SKM-1 (cell line): ENCODE measurements around the gene RNASEL.
A peak's percentile ranks its signal among the peaks of the same experiment; 100 is the strongest.

ENCODE experiments used
- DNase-seq: peaks from one replicate; lab custom pipeline; 2025; ENCODE audit not compliant: unreplicated experiment; lab: John Stamatoyannopoulos, UW

RNASEL gene, protein sequence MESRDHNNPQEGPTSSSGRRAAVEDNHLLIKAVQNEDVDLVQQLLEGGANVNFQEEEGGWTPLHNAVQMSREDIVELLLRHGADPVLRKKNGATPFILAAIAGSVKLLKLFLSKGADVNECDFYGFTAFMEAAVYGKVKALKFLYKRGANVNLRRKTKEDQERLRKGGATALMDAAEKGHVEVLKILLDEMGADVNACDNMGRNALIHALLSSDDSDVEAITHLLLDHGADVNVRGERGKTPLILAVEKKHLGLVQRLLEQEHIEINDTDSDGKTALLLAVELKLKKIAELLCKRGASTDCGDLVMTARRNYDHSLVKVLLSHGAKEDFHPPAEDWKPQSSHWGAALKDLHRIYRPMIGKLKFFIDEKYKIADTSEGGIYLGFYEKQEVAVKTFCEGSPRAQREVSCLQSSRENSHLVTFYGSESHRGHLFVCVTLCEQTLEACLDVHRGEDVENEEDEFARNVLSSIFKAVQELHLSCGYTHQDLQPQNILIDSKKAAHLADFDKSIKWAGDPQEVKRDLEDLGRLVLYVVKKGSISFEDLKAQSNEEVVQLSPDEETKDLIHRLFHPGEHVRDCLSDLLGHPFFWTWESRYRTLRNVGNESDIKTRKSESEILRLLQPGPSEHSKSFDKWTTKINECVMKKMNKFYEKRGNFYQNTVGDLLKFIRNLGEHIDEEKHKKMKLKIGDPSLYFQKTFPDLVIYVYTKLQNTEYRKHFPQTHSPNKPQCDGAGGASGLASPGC

DNA sequence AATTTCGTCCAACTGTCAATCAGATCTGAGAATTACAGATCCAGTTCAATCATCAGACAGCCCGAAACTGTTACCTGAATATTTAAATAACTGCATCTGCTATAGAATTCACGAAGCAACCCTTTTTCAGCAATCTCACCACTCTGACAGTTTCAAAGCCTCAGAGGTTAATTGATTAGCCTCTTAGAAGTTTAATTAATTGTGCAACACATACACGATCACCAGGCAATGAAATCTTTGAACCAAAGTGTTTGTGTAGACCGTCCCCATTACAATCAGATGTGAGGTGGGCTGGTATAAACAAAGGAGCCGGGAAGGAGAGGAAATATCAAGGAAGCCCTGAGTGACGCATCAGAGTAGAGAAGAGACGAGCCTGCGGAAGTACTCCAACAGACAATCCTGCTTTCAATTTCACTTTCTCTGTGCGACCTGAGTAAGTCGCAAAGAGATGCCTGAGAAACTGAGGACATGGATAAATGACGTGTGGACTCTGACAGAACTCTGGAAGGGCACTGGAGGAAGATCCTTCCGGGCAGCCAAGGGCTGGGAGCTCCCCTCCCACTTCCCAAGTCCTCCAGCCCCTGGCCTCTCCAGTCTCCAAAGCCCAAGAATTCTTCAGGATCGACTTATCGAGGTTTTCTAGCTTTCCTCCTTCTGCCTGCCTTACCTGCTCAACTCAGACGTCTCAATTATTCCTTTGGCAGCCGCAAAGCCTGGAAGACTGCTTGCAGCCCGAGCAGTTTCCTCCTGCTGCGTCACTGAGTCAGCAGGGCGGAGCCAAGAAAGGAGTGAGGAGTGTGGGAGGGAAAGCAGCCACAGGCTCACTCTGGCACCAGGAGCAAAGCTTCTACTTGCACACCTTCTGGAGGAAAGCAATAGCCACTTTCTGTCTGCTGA, at the start of gene RNASEL:
RNASEL (minus strand) TSS at position 757 of the 897 bp plus-strand sequence. CDS start 2,450 bp downstream, outside the sequence.
- DNase-seq = peak; percentile 70

GRCh38 chr1:182637769-182638168, 48.7 kb upstream of the RNASEL start:
- DNase-seq = no peak

GRCh38 chr1:182635871-182636270, 46.8 kb upstream of the RNASEL start:
- DNase-seq = no peak

- DNase-seq = no peak
Observed at GRCh38 chr1:182634306-182635072, 45.4 kb upstream of the RNASEL start.

GRCh38 chr1:182633657-182634281, 44.7 kb upstream of the RNASEL start:
- DNase-seq = no peak

DNA sequence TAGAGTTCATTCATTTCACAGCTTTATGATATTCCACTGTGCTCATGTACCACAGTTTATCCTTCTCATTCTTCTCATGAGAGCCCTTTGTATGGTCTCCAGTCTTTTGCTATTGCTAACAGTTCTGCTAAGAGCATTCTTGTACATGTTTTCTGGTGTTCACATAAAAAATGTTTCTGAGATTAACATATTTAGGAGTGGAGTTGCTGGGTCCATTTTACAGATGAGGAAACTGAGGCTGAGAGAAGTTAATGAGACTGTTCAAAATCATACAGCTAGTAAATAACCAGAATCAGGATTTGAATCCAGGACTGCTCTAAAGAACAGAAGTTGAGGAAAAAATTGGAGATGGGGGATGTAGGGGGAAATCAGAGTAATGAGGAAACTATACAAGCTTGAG, 44.0 kb upstream of the RNASEL start:
- no peak for DNase-seq

DNA sequence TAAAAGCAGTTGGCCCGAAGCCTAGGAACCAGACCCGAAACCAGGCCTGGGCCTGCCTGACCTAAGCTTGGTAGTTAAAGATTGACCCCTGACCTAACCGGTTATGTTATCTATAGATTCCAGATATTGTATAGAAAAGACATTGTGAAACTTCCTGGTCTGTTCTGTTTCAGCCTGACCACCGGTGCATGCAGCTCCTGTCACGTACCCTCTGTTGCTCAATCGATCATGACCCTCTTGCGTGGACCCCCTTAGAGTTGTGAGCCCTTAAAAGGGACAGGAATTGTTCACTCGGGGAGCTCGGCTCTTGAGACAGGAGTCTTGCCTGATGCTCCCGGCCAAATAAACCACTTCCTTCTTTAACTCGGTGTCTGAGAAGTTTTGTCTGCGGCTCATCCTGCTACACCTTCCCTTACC, 43.4 kb upstream of the RNASEL start:
- DNase-seq = peak; percentile 60

- DNase-seq = no peak
Observed at GRCh38 chr1:182631954-182632353, 42.9 kb upstream of the RNASEL start.

- DNase-seq = no peak
Observed at GRCh38 chr1:182631053-182631677, 42.1 kb upstream of the RNASEL start.

GRCh38 chr1:182630586-182630985, 41.5 kb upstream of the RNASEL start:
- DNase-seq = no peak

GRCh38 chr1:182629499-182630096, 40.5 kb upstream of the RNASEL start:
- DNase-seq = peak; percentile 46

- no peak for DNase-seq
Observed at GRCh38 chr1:182629080-182629479, 40.0 kb upstream of the RNASEL start.

DNA sequence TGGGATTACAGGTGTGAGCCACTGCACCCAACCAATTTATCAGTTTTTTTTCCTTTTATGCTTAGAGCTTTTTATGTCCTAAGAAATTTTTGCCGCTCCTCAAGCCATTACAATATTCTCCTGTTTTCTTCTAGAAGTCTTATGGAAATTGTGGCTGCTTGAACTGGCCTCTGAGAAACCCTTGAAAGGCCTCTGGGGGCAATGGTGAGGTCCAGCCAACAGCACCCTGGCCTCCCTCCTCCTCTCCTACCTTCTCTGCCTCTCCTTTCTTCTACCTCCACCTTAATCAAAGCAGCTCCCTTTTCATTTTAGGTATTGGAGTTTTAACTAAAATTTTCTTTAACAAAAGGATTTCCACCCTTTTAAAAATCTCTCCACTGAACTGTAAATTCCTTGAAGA, 39.6 kb upstream of the RNASEL start:
- no peak for DNase-seq

DNA sequence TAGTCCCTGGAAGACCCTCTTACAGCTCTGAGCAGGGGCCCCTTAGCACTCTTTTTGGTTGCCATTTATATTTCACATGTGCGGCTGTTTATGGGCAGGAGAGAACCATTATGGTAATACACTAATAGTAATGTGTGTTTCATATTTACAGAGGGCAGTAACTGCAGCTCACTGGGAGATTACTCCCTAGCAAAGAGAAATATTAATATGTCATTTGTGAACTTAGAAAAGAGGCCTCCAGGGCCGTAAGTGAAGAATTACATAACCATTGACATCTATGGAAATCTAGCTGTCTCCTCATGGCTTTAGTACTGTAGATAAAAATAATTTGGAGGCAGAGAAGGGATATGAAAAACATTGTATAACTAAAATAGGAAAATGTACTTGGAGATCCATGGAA, 38.6 kb upstream of the RNASEL start:
- no peak for DNase-seq

- no peak for DNase-seq
Observed at GRCh38 chr1:182626527-182626926, 37.5 kb upstream of the RNASEL start.

DNA sequence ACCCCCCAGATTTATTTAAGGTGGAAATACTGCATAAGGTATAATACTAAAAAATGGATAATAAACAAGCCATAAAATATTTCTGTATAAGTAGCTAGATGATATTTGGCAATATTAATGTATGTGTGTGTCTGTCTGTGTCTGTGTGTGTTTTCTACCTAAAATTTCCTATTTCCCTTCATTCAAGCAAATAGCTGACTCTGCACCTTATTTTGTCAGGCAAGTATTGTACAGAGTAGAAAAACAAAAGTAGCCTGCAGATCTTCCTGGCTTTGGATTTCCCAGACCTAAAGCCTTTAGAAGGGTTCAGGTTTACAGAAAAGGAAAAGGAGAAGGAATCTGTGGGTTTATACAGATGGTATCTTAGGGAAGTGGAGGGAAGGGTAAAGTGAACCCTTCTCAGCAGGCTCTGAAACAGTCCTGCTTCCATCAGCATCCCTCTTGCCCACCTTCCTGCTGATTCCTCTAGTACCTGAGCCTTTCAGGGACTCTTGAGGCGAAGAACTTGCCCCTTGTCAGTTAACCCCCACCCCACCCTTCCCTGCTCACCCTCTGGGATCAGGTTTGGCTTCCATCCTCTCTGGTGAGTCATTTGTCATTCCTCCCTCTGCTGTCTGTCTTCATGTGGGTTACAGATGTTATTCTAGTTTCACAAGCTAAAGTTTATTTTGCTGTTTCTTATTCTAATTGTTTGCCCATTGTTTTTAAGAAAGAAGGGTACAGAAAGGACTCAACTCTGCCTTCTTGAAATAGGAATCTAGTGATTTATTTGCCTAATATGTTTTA, 36.9 kb upstream of the RNASEL start:
- DNase-seq = no peak

DNA sequence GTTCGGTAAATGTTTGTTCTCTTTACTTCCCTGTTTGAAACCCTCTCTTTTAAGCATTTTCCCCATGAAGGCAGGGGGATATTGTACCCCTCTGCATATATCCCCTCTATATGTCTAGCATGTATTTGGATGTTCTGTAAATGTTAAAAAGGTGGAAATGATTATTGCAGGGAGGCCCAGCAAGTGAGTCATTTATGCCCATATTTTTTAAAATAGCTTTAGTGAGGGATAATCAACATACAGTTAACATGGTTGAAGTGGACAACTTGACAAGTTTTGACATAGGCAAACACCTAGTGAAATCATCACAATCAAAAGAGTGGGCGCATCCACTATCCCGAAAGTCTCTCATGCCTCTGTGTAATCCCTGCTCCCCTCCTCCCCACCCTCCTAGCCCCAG, 36.0 kb upstream of the RNASEL start:
- DNase-seq = no peak

- peak; percentile 70 for DNase-seq
Observed at GRCh38 chr1:182624577-182624976, 35.5 kb upstream of the RNASEL start.
